ENCODE data around the gene TRAF2.

Gene TRAF2

DNA sequence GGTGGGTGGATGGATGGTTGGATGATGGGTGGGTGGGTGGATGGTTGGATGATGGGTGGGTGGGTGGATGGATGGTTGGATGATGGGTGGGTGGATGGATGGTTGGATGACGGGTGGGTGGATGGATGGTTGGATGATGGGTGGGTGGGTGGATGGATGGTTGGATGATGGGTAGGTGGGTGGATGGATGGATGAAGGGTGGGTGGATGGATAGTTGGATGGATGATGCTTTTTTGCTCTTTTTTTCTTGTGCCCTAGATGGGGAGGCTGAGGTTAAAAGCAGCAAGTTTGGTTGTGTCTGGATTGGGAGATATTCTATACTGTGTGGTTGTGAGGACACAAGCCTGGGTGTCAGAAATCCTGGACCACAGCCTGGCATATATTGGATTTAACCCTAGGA lies 71.1 kb downstream of the TRAF2 start:
- TF ChIP-seq, protein P1, sequence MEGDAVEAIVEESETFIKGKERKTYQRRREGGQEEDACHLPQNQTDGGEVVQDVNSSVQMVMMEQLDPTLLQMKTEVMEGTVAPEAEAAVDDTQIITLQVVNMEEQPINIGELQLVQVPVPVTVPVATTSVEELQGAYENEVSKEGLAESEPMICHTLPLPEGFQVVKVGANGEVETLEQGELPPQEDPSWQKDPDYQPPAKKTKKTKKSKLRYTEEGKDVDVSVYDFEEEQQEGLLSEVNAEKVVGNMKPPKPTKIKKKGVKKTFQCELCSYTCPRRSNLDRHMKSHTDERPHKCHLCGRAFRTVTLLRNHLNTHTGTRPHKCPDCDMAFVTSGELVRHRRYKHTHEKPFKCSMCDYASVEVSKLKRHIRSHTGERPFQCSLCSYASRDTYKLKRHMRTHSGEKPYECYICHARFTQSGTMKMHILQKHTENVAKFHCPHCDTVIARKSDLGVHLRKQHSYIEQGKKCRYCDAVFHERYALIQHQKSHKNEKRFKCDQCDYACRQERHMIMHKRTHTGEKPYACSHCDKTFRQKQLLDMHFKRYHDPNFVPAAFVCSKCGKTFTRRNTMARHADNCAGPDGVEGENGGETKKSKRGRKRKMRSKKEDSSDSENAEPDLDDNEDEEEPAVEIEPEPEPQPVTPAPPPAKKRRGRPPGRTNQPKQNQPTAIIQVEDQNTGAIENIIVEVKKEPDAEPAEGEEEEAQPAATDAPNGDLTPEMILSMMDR (IDR thresholded peaks at IDR 0.05; ENCODE audit: insufficient read depth, low read length, missing control alignments), result no peak
- DNase-seq (ENCODE audit: low read depth, low spot score), result no peak
- ChIA-PET POLR2A (no interaction called here), CTCF (no interaction called here)
- no peak overlapping the region for H3K4me3 ChIP-seq (ENCODE audit: low read depth, low read length)

- no peak for DNase-seq (ENCODE audit: low read depth, low spot score)
- ChIA-PET POLR2A (no interaction called here), CTCF (interaction anchor here (0.7 to 2.8 kb wide), 3 partner anchors 10 to 77 kb away, joined by 5 to 16 read pairs (median 5); no protein-coding TSS in a partner anchor)
- TF ChIP-seq, protein P1 (IDR thresholded peaks at IDR 0.05; ENCODE audit: insufficient read depth, low read length, missing control alignments), result no peak
- H3K4me3 ChIP-seq (ENCODE audit: low read depth, low read length), result no peak overlapping the region
Measured at GRCh38 chr9:136957901-136958300, 71.6 kb downstream of the TRAF2 start.

GRCh38 chr9:136958473-136958872 lies 72.2 kb downstream of the TRAF2 start:
- CTCF ChIA-PET, result interaction anchor here (0.7 to 2.8 kb wide), 3 partner anchors 10 to 77 kb away, joined by 5 to 16 read pairs (median 5); no protein-coding TSS in a partner anchor
- no peak for DNase-seq (ENCODE audit: low read depth, low spot score)
- TF ChIP-seq, protein P1 (IDR thresholded peaks at IDR 0.05; ENCODE audit: insufficient read depth, low read length, missing control alignments), result no peak
- H3K4me3 ChIP-seq (ENCODE audit: low read depth, low read length), result no peak overlapping the region
- POLR2A ChIA-PET, result no interaction called here

DNA sequence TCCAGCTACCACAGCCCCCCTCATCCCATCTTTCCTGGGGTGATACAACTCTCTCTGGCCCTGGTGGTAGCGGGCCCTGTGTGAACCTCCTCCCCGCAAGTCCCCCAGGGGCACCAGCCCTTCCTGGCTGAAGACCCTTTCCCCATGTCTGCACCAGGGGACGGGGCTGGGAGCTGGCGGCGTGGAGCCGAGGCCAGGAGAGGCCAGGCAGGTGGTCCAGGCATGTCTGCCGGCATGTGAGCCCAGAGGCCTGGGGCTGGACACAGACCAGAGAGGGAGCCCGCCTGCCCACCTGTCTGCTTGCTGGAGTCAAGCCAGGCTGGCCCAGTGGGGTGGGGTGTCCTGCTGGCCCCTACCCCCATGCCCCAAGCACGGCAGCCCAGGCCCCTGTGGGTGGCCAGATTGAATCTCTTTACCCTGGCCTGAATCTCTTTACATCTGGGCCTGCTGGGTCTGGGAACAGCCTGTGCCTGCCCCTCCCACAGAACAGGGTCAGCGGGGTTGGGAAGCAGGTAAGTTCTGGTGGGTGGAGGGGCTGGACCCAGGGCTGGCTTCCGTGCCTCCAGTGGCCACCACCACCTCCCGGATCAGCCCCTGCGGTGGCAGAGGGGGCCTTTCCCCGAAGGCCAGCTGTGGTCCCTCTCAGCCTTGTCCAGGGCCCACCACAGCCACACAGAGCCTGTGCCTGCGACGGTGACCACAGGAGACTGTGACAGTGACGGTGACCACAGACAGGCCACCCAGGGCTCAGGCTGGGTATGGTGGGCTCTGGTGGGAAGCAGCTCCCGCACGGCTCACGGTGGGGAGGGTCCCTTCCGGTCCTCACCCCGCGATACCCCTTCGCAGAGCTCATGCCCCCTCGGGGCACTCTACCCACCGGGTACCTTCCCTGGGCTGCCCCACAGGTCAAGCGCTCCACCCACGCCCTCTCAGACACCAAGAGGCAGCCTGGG lies 72.9 kb downstream of the TRAF2 start:
- ChIA-PET CTCF (interaction anchor here (1.0 to 2.8 kb wide), 5 partner anchors 11 to 88 kb away, joined by 3 to 16 read pairs (median 4); no protein-coding TSS in a partner anchor), POLR2A (no interaction called here)
- DNase-seq (ENCODE audit: low read depth, low spot score), result no peak
- TF ChIP-seq, protein P1 (IDR thresholded peaks at IDR 0.05; ENCODE audit: insufficient read depth, low read length, missing control alignments), result no peak
- H3K4me3 ChIP-seq (ENCODE audit: low read depth, low read length), result no peak overlapping the region

GRCh38 chr9:136960212-136960937 lies 74.1 kb downstream of the TRAF2 start:
- no peak for DNase-seq (ENCODE audit: low read depth, low spot score)
- no peak overlapping the region for H3K4me3 ChIP-seq (ENCODE audit: low read depth, low read length)
- ChIA-PET CTCF (interaction anchor here (1.0 to 2.8 kb wide), 5 partner anchors 12 to 87 kb away, joined by 3 to 16 read pairs (median 3); no protein-coding TSS in a partner anchor), POLR2A (no interaction called here)
- TF ChIP-seq, protein P1 (IDR thresholded peaks at IDR 0.05; ENCODE audit: insufficient read depth, low read length, missing control alignments), result no peak

GRCh38 chr9:136960938-136961275 lies 74.6 kb downstream of the TRAF2 start:
- DNase-seq (ENCODE audit: low read depth, low spot score), result no peak
- POLR2A ChIA-PET, result no interaction called here
- CTCF ChIA-PET, result interaction anchor here (0.6 to 1.2 kb wide), 2 partner anchors 13 to 16 kb away, joined by 3 read pairs; partner anchors contain the start of genes C8G and FBXW5
- TF ChIP-seq, protein P1 (IDR thresholded peaks at IDR 0.05; ENCODE audit: insufficient read depth, low read length, missing control alignments), result no peak
- H3K4me3 ChIP-seq (ENCODE audit: low read depth, low read length), result no peak overlapping the region

All from AG04449 (cell line).